SK-N-MC (cell line): ENCODE results near the gene BTBD16.

Source experiments
- DNase-seq: peaks from one replicate; pipeline ENCODE4 v3.0.0-alpha.2; 2011; ENCODE audit warnings: low read depth, low spot score
- H3K27ac ChIP-seq: fragments of 200-600 bp; sonication (generic); 2 replicates; pipeline ENCODE4 v1.5.1; 2016; ENCODE audit warnings: mixed run types
- H3K36me3 ChIP-seq: fragments of 200-600 bp; sonication (generic); 2 replicates; pipeline ENCODE4 v1.6.1; 2017; ENCODE audit warnings: antibody characterized with exemption, low read length, mixed read lengths; ENCODE audit not compliant: insufficient read depth
- H3K4me3 ChIP-seq: fragments of 200-600 bp; sonication (generic); 2 replicates; pipeline ENCODE4 v1.5.1; 2016
- H3K9ac ChIP-seq: fragments of 200-600 bp; sonication (generic); 2 replicates; pipeline ENCODE4 v1.8.0; 2017; ENCODE audit warnings: mixed run types, mixed read lengths; ENCODE audit not compliant: insufficient read length
- H3K9me3 ChIP-seq: fragments of 200-600 bp; sonication (generic); 2 replicates; pipeline ENCODE4 v1.6.1; 2017; ENCODE audit warnings: low read depth, mild to moderate bottlenecking, antibody characterized with exemption, low read length, moderate library complexity, mixed read lengths
- EZH2 ChIP-seq: fragments of 200-600 bp; sonication (generic); IDR thresholded peaks from one replicate; pipeline ENCODE4 v1.6.1; 2017; ENCODE audit warnings: antibody characterized with exemption
- FOXP2 ChIP-seq: optimal IDR thresholded peaks from 2 replicates; pipeline ENCODE3; 2011; ENCODE audit warnings: mild to moderate bottlenecking, moderate library complexity; ENCODE audit not compliant: insufficient read depth; ENCODE audit errors: extremely low read length, control extremely low read depth
- POLR2AphosphoS5 ChIP-seq: IDR thresholded peaks from 2 replicates; pipeline ENCODE4 v1.6.1; 2012; ENCODE audit warnings: mild to moderate bottlenecking, low read depth, low read length, borderline replicate concordance

BTBD16 gene

GRCh38 chr10:122252805-122253204 is 18.3 kb upstream of the BTBD16 start:
- Histone ChIP-seq H3K9ac (no peak overlapping the region), H3K36me3 (no peaks in the 10 kb centered on the region), H3K9me3 (no peaks in the 10 kb centered on the region), H3K27ac (no peak overlapping the region), H3K4me3 (no peak overlapping the region)
- TF ChIP-seq FOXP2 = no peak
- no peak for TF ChIP-seq EZH2
- TF ChIP-seq POLR2AphosphoS5 = no peak
- DNase-seq = no peak

GRCh38 chr10:122253605-122254004 is 17.5 kb upstream of the BTBD16 start:
- DNase-seq = no peak
- TF ChIP-seq POLR2AphosphoS5 (no peak), EZH2 (no peak), FOXP2 (no peak)
- no peak overlapping the region for H3K27ac ChIP-seq

GRCh38 chr10:122254831-122255230 is 16.3 kb upstream of the BTBD16 start:
- no peak overlapping the region for H3K4me3 ChIP-seq
- no peaks in the 10 kb centered on the region for H3K36me3 ChIP-seq
- DNase-seq = no peak
- TF ChIP-seq POLR2AphosphoS5 (no peak), EZH2 (no peak), FOXP2 (no peak)
- H3K27ac ChIP-seq = no peak overlapping the region
- no peaks in the 10 kb centered on the region for H3K9me3 ChIP-seq
- H3K9ac ChIP-seq = no peak overlapping the region

More at GRCh38 chr10:122253605-122254004, 17.5 kb upstream of the BTBD16 start:
- Histone ChIP-seq H3K9ac (no peak overlapping the region), H3K9me3 (no peaks in the 10 kb centered on the region), H3K36me3 (no peaks in the 10 kb centered on the region), H3K4me3 (no peak overlapping the region)

DNA sequence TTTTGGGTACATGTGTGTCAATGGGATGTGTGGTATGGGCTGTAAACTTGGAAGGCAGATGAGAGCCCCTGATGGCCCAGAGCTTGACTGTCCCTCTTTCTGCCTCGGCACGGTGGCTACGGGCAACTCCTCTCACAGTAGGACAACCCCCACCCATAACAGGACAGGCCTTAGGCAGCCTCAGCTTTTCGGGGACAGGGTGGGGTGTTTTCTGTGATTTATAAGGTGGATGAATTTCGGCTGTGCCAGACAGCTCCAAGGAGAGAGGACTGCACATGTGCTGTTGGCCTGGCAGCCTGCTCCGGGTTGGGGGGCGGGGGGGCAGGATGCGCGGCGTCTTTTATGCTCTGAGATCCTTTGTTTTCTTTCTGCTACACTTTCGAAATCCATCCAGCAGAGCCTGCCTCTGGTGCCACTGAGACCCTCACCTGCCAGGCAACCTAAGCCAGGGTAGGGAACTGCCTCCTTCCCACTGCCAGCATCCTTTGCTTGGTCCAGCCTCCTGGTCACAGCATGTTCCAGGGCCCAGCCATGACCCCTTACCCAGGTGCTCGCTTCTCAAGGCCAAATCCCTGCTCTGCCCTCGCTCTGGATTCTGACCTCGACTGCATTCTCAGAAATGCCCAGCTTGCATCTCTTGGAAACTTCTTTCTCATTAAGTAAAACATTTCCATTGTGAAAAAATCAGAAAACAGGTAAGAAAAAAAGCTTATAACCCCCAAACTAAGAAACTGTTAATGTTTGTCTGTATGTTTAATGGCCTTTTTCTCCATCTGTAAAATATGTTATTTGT is 15.4 kb upstream of the BTBD16 start:
- Histone ChIP-seq H3K4me3 (no peak overlapping the region), H3K36me3 (no peaks in the 10 kb centered on the region), H3K9ac (no peak overlapping the region), H3K27ac (no peak overlapping the region), H3K9me3 (no peaks in the 10 kb centered on the region)
- TF ChIP-seq FOXP2 (no peak), POLR2AphosphoS5 (no peak), EZH2 (no peak)
- no peak for DNase-seq

DNA sequence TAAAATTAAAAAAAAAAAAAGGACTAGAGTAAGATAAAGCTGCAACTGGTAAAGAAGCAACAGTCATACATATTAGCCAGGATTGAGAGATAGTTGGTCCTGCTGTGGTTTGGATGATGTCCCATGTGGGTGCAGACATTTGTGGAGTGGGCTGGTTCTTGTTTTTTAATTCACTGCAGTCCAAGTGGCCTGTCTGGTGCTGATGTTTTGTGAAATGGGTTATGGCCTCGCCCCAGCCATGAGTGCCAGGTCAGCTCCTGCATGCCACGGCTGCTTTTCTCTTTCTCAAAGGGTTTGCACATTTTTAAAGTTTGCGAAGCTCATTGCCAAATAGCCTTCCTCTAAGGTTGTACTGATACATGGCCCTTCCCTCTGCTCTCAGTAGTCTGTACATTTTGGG is 14.1 kb upstream of the BTBD16 start:
- no peaks in the 10 kb centered on the region for H3K36me3 ChIP-seq
- TF ChIP-seq POLR2AphosphoS5 (no peak), FOXP2 (no peak), EZH2 (no peak)
- no peak overlapping the region for H3K4me3 ChIP-seq
- DNase-seq = no peak
- H3K9me3 ChIP-seq = no peaks in the 10 kb centered on the region
- H3K27ac ChIP-seq = no peak overlapping the region
- H3K9ac ChIP-seq = no peak overlapping the region

DNA sequence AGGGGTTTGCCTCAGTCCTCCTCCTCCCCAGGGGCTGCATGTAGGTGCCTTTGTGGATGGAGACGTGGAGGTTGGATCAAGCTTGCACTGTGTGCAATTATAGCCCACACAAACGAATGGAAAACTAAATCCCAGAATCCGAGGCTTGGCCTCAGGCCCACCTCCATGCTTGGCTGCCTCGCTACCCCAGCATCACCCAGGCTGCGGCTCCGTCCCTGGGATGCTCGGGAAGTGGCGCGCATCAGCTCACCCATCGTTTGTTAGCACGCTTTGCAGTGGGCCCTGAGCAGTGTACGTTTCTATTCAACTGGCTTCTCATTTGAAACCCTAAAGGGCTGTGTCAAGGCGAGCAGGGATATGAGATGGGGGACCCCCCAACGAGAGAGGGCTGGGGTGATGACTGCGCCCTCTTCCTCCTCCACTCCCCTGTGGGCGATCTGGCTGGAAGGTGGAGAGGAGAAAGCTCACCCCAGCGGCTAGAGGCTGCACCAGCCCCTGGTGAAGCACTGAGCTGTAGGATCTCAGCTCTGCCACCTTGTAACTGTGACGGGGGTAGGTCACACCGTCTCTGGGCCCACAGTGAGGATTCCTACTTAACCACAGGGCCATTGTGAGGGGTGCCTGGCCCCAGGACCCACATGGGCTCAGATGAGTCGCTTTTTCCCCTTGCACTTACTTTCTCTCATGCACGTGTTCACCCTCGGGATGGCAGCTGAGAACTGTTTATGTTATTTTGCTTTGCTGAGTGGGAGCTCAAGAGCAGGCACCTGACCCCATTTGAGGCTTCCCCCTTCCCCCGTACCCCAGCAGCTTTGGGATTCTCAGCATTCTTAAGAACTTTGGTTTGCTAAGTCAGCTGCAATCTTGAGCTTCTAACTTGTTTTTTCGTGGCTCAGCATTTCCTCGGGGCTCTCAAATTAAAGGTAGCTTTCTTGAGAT is 12.7 kb upstream of the BTBD16 start:
- TF ChIP-seq FOXP2 = no peak
- TF ChIP-seq POLR2AphosphoS5 = no peak
- TF ChIP-seq EZH2 = no peak
- Histone ChIP-seq H3K36me3 (no peaks in the 10 kb centered on the region), H3K4me3 (no peak overlapping the region), H3K9ac (no peak overlapping the region), H3K9me3 (no peaks in the 10 kb centered on the region), H3K27ac (no peak overlapping the region)
- DNase-seq = no peak

- no peak for DNase-seq
These were observed 12.0 kb upstream of the BTBD16 start for GRCh38 chr10:122259075-122259466.

GRCh38 chr10:122261584-122261983 is 9.5 kb upstream of the BTBD16 start:
- H3K9me3 ChIP-seq = no peaks in the 10 kb centered on the region
- no peak overlapping the region for H3K27ac ChIP-seq
- H3K4me3 ChIP-seq = no peak overlapping the region
- H3K36me3 ChIP-seq = no peaks in the 10 kb centered on the region
- DNase-seq = no peak
- H3K9ac ChIP-seq = no peak overlapping the region
- TF ChIP-seq POLR2AphosphoS5 (no peak), EZH2 (no peak)

More at GRCh38 chr10:122259075-122259466, 12.0 kb upstream of the BTBD16 start:
- H3K36me3 ChIP-seq = no peaks in the 10 kb centered on the region
- H3K4me3 ChIP-seq = no peak overlapping the region
- no peak overlapping the region for H3K27ac ChIP-seq
- TF ChIP-seq POLR2AphosphoS5 (no peak), FOXP2 (no peak), EZH2 (no peak)
- no peaks in the 10 kb centered on the region for H3K9me3 ChIP-seq
- no peak overlapping the region for H3K9ac ChIP-seq
